Stimulated activated effector memory CD8-positive, alpha-beta T cell treated with anti-CD3 and anti-CD28 coated beads, Interleukin-12 subunit alpha, Interleukin-12 subunit beta, amount 100 ng/mL, for 72 hours (primary cell): ENCODE measurements around the gene PSMD1.
"Not testable (repeated sequence)": the region's sequence is repeated elsewhere in the genome, so short reads cannot be mapped to it uniquely, and the experiment has no call there.

Experiments used
- ATAC-seq: fragments of 150-1000 bp; cut with Tn5 transposase; 2 replicates; pipeline ENCODE4 v1.10.0; 2021
- DNase-seq, 2 donors: peaks; one replicate each; pipeline ENCODE4 v3.0.0; 2021 to 2022; ENCODE audit warnings: low spot score in 2 of 2
- H3K27ac Mint-ChIP-seq: one replicate; pipeline ENCODE4 v1.8.0; 2022; ENCODE audit warnings: mild to moderate bottlenecking, mixed read lengths
- H3K36me3 Mint-ChIP-seq: one replicate; pipeline ENCODE4 v1.8.0; 2022; ENCODE audit warnings: mild to moderate bottlenecking, mixed read lengths
- H3K4me1 Mint-ChIP-seq: one replicate; pipeline ENCODE4 v1.8.0; 2022; ENCODE audit warnings: mixed read lengths
- H3K4me3 Mint-ChIP-seq: one replicate; pipeline ENCODE4 v1.8.0; 2022; ENCODE audit warnings: mild to moderate bottlenecking, mixed read lengths
- H3K9me3 Mint-ChIP-seq: one replicate; pipeline ENCODE4 v1.8.0; 2022; ENCODE audit warnings: mixed read lengths

Gene PSMD1

DNA sequence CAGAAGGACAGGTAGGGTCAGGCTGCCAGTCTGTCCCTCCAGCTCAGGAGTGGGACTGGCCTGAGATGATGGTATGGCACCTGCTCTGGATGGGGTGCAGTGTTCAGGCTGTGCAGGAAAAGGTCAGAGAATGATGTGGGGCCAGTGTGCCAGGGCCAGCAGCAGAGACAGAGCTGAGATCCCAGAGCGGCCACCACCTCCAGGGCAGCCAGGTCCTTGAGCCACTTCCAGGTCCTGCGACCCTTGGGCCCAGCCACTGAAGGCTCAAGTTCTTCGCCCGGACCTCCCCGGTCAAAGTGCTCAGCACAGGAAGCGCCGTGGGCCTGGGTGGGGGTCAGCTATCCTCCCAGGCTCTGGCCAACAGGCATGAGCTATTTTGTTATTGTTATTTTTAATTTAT lies 129.7 kb downstream of the PSMD1 start:
- H3K36me3 Mint-ChIP-seq, result no peaks in the 10 kb centered on the region
- peaks cover 4% of the 10 kb centered on the region for H3K4me1 Mint-ChIP-seq
- no peak for ATAC-seq
- H3K4me3 Mint-ChIP-seq, result no peak overlapping the region
- no peak overlapping the region for H3K27ac Mint-ChIP-seq
- no peaks in the 10 kb centered on the region for H3K9me3 Mint-ChIP-seq
- no peak for DNase-seq

DNA sequence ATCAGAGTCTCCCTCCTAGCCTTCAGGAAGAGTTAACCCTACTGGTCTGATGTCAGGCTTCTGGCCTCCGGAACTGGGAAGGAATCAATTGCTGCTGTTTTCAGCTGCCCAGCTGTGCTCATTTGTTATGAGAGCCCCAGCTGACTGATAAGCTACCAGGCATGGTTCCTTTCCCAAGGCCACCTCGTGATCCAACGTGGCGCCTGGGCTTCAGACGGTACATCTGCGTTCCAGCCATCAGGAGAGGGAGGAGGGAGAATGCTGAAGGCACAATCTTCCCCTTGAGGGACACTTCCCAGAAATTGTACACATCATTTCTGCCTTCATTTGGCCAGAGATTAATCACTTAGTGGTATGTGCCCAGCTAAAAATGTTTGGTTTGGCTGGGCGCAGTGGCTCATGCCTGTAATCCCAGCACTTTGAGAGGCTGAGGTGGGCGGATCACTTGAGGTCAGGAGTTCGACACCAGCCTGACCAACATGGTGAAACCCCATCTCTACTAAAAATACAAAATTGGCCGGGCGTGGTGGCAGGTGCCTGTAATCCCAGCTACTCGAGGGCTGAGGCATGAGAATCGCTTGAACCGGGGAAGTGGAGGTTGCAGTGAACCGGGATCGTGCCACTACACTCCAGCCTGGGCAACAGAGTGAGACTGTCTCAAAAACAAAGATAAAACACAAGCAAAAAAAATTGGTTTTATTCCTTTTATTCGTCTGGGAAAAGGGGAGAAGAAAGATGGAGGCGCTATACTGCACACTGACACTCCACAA lies 131.3 kb downstream of the PSMD1 start:
- Mint-ChIP-seq H3K27ac (no peak overlapping the region), H3K36me3 (no peaks in the 10 kb centered on the region), H3K4me3 (no peak overlapping the region), H3K4me1 (peaks cover 4% of the 10 kb centered on the region), H3K9me3 (no peaks in the 10 kb centered on the region)
- DNase-seq (no peak), ATAC-seq (no peak)

DNA sequence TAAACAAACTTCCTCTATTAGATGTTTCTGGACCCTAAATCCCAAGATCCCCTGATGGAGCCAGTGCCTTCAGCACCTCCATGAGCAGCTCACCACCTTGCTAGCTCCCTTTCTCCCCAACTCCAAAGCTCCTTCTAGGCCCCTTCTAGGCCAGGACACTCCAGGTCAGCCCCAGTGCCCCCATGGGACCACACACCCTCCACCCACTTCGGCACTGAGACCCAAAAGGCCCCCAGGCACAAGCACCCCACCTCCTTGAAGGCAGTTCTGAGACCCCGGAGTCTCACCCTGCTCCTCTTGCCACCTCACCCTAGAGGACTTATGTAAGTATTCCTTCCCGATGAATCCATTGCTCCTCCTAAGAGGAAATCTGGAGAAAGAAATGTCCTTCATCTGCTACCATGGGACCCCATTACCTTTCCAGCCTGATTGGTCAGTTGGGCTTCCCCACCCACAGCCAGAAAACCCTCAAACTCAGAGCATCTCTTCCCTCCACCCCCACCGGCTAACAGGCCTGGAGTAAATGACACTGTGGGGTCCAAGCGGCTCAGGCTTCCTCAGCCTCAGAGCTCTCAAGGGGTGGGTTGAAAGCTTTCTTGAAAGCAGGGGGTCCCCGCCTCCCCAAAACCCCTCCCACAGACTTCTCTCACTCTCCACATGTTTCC lies 132.0 kb downstream of the PSMD1 start:
- Mint-ChIP-seq H3K4me3 (no peak overlapping the region), H3K36me3 (no peaks in the 10 kb centered on the region), H3K9me3 (no peaks in the 10 kb centered on the region), H3K27ac (no peak overlapping the region), H3K4me1 (peaks cover 4% of the 10 kb centered on the region)
- DNase-seq, result no peak
- no peak for ATAC-seq

DNA sequence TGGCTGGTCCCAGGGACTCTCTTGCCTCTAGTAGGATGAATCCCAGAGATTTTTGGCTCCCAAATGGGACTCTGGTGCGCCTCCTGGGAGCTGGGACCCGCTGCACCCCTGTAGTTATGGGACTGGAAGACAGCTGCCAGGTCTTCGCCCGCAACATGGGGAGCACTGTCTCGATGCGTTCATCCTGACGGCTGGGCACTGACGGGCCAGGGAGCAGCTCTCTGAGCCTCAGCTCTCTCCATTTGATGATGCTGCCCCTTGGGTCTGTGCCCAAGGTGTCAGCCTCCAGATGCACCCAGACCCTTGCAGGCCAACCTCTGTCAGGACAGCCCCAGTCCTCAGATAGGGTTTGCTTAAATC lies 132.5 kb downstream of the PSMD1 start:
- no peak for DNase-seq
- no peaks in the 10 kb centered on the region for H3K36me3 Mint-ChIP-seq

DNA sequence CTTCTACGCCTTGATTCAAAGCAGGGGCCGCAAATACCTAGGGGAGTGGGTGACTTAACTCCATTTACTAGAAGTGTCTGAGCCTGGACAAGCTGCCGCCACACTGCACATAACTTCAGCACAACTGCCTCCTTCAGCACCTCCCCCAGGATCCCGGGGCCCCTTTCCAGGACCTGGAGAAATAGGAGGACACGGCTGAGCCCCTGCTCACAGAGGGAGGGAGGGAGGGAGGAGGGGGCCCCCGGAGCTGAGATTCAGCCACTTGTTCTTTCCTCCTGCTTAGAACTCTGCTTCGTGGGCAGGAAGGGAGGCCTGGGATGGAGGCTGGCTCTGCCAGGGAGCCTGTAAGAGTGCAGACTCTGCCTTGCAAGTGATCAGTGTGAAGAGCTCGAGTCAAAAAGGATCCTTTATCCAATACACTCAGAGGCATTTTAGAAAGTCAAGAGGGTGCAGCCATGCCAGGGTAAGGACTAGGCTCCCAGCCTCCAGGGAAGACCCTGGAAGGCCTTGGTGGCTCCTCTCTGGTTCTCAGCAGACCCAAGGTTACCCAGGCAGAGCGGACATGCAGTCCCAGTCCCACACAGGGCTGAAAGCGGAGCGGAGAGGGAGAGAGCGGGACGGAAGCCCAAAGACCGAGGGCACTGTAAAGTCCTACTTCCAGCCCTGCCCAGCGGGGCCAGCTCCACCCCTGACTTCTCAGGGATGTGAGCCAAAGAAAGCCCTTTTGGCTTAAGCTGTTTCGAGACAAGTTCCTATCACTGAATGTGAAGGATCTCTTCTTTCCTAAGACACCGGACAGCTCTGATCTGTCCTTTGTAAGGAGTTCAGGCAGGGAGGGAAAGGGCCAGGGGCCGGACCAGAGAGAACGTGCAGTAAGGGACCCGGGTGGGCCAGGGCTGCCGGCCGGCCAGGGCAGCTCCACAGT lies 133.2 kb downstream of the PSMD1 start:
- H3K4me1 Mint-ChIP-seq, result peaks cover 4% of the 10 kb centered on the region
- no peaks in the 10 kb centered on the region for H3K9me3 Mint-ChIP-seq
- DNase-seq (no peak), ATAC-seq (no peak)
- no peak overlapping the region for H3K27ac Mint-ChIP-seq
- H3K36me3 Mint-ChIP-seq, result no peaks in the 10 kb centered on the region
- H3K4me3 Mint-ChIP-seq, result no peak overlapping the region

More for the DNA sequence above, 132.5 kb downstream of the PSMD1 start:
- Mint-ChIP-seq H3K9me3 (no peaks in the 10 kb centered on the region), H3K4me1 (peaks cover 4% of the 10 kb centered on the region), H3K27ac (no peak overlapping the region), H3K4me3 (no peak overlapping the region)
- ATAC-seq, result no peak

DNA sequence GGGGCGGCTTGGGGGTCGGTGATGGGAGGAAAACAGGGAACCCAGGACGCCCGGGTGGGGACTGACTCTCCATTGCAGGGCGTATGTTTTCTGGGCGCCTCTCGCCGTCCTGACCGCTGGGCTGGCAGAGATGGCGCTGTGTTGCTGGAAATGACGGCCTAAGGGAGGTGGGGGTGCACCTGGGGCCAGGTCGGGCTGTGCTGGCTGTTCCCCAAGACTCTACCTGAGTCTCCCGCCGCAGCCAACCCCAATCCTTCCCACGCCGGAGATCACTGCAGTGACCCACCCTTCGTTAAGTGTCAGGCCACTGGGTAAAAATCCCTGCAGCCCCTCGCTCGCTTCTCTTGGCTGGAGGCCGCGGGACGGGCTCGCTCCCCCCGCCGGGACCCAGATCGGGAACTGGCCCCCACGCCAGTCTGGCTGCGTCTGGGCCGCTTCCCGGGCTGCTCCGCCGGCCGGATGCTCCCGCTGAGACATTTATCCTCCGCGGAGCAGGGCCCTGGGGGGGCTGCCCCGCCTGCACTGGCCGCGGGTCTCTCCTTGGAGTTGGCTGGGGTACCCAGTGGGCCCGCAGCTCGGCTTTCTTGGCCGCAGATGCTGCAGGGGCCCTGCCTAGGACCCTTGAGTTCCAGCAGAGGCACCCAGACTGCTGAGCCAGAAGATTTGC lies 134.0 kb downstream of the PSMD1 start:
- DNase-seq (no peak), ATAC-seq (no peak)
- Mint-ChIP-seq H3K9me3 (no peaks in the 10 kb centered on the region), H3K27ac (no peak overlapping the region), H3K4me3 (no peak overlapping the region), H3K4me1 (peaks cover 4% of the 10 kb centered on the region), H3K36me3 (no peaks in the 10 kb centered on the region)

DNA sequence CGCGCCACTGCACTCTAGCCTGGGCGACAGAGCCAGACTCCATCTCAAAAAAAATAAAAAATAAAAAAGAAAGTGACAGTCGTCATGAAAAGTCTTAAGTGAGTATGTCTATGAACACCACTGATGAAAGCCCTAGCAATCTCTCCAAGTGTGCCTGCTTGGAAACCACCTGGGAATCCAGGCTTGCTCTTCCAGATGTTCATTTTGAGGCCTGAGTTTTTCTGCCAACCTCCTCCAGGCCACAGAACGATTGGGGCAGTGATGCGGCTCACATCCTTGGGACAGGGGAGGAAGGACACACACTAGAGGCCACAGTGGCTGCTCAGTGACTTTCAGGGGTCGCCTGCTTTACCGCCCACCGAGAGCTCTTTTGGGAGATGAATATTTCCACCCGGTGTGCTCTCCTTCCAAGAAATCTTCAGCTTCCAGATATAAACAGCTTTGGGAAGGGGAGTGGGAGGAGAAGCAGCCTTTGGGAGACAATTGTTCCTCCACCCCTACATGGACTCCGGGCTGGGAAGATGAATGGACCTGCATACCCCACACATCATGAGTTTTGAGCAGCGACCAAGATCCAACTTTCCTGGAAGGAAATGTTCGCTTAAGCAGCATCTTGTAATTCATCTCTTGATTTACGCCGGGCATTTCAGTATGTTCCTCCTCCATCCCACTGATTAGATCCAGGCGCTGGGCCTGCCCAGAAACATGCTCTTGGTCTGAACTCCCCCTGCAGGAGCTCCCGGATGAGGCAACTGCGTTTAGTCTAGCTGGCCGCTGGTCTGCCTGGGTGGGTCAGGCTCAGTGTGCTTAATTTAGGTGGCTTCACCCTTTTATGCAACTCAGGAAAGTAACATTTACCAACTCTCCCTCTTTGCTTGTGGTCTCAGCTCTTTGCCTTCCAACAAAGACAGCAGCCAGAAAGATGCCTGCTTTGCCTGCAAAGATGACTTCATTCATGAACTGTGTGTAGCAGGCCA lies 135.5 kb downstream of the PSMD1 start:
- no peak overlapping the region for H3K4me3 Mint-ChIP-seq
- DNase-seq (no peak), ATAC-seq (no peak)
- no peaks in the 10 kb centered on the region for H3K9me3 Mint-ChIP-seq
- H3K4me1 Mint-ChIP-seq, result peaks cover 4% of the 10 kb centered on the region
- no peak overlapping the region for H3K27ac Mint-ChIP-seq
- H3K36me3 Mint-ChIP-seq, result no peaks in the 10 kb centered on the region

DNA sequence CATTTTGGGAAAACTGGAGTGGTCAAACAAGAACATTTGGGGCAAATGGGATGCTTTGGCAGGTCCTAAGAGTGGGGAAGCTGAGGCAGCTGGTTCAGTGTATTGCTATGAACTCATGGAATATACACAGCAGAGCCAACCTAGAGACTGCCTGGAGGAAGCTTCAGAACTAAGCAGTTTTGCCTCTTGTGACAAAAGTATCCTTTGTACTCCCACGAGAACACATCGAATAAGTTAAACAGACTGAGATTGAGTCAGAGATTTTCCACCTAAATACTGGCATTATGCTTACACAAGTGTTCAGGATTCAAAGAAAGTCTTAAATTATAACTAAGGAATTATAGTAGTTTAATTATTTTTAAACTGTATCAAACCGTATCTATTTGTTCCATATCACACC lies 136.5 kb downstream of the PSMD1 start:
- H3K4me1 Mint-ChIP-seq, result peaks cover 11% of the 10 kb centered on the region
- H3K36me3 Mint-ChIP-seq, result no peaks in the 10 kb centered on the region
- no peak for DNase-seq

DNA sequence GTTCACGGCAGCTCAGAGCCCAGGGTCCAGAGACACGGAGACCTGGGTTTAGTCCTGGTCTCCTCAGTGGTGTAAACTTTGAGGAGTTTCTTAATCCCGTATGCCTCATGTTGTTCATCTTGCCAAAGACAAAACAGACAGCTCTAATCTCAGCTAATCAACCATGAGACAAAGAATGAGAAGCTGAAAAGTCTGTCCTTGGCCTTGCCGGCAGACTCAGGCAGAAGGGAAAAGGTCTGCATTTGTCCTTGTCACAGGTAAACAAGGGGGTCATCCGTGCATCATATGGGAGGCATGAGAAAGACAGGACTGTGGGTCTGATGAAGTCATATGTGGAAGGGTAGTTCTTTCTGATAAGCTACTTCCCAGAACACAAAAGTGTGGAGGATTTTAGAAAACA lies 139.9 kb downstream of the PSMD1 start:
- peaks cover 23% of the 10 kb centered on the region for H3K4me1 Mint-ChIP-seq
- no peak for DNase-seq
- no peak for ATAC-seq
- H3K9me3 Mint-ChIP-seq, result no peaks in the 10 kb centered on the region
- H3K36me3 Mint-ChIP-seq, result no peaks in the 10 kb centered on the region
- no peak overlapping the region for H3K27ac Mint-ChIP-seq
- H3K4me3 Mint-ChIP-seq, result peak overlapping the region; percentile 4

More for the DNA sequence above, 136.5 kb downstream of the PSMD1 start:
- Mint-ChIP-seq H3K27ac (no peak overlapping the region), H3K4me3 (no peak overlapping the region), H3K9me3 (no peaks in the 10 kb centered on the region)
- no peak for ATAC-seq

DNA sequence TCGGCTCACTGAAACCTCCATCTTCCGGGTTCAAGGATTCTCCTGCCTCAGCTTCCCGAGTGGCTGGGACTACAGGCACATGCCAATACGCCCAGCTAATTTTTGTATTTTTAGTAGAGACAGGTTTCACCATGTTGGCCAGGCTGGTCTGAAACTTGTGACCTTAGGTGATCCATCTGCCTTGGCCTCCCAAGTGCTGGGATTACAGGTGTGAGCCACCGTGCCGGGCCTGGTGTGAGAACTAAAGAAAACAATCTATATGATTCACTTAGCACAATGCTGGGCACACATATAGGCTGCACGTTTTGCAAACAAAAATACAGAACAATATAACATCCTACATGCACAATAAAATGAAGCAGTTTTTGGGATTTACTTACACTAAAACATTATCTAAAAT lies 140.5 kb downstream of the PSMD1 start:
- not testable (repeated sequence) for H3K27ac Mint-ChIP-seq, DNase-seq, H3K36me3 Mint-ChIP-seq, H3K9me3 Mint-ChIP-seq, ATAC-seq
- Mint-ChIP-seq H3K4me1 (peaks cover 24% of the 10 kb centered on the region), H3K4me3 (peak overlapping the region; percentile 80)

DNA sequence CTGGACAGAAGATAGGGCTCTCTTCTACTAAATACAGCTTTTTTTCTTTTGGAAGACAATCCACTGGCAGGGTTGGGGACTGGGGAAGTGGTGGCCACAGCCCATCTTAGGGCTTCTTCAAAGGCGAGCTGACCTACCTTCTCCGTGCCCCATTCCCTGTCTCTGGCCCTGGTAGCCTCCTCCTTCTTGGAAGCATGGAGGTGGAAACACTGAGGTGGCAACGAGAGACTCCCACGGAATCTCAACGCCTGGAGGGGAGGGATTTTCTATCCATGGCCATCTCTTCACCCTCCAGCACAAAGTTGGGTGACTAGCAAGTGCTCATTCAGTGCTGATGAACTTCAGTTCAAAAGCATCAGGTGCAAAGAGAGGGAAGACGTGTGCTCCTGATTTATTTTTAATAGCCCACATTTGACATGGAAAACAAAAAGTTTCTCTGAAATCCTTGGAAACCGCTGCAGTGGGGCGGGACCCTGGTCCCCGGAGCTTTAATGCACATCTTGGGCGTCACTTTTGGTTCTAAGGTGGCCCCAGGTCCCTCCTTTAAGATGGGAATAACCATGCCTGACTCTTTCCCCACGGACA lies 141.1 kb downstream of the PSMD1 start:
- no peaks in the 10 kb centered on the region for H3K36me3 Mint-ChIP-seq
- H3K4me3 Mint-ChIP-seq, result peak overlapping the region; percentile 80
- ATAC-seq (no peak), DNase-seq (no peak)
- H3K27ac Mint-ChIP-seq, result peak overlapping the region; percentile 81
- peaks cover 24% of the 10 kb centered on the region for H3K4me1 Mint-ChIP-seq
- no peaks in the 10 kb centered on the region for H3K9me3 Mint-ChIP-seq

DNA sequence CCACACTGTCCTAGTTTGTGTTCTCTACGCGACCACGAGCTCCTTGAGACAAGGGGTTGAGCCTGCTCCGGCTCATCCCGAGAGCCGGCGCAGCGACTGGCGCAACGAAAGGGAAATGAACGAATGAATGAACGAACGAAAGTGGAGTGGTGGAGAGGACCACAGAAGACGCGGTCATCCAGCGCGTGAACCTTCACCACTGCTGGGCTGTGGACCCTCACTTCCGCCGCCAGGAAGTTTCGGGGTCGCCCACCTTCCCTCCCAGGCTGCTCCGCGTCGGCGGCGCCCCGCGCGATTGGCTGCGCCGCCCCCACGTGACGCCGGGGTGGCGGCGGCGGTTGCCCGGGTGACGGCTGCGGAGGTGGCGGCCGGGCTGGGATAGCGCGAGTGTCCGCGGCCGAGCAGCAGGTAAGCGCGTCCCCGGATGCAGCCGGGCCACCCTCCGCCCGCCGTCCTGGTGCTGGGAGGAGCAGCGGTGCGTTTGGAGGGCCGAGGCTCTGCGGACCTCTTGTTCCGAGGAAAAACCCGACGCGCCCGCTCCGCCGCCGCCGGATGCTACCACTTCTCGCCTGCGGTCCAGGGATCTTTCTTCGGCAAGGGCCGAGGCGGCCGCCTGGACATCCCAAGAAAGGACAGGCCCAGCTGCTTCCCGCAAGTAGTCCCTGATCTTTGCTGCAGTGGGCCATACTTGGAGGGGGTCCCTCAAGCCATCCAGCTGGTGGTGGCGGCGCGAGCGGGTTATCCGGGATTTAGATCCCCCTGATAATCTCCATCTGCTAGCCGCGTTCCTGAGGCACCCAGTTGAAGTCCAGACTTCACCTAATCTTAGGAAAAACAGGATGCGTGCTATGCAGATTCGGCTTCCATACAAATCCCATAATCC lies 141.9 kb downstream of the PSMD1 start, which contains the start of gene ARMC9:
ARMC9 (plus strand) TSS at position 341 of the 883 bp plus-strand sequence. CDS start 7,608 bp downstream, outside the sequence.
- Mint-ChIP-seq H3K27ac (peak within 1 kb of the TSS; percentile 81), H3K36me3 (no peaks in the 10 kb centered on the region), H3K4me1 (peaks cover 24% of the 10 kb centered on the region), H3K9me3 (no peaks in the 10 kb centered on the region), H3K4me3 (peak within 1 kb of the TSS; percentile 80)
- ATAC-seq, result peak; percentile 94
- peak; percentile 77 to 89 for DNase-seq

DNA sequence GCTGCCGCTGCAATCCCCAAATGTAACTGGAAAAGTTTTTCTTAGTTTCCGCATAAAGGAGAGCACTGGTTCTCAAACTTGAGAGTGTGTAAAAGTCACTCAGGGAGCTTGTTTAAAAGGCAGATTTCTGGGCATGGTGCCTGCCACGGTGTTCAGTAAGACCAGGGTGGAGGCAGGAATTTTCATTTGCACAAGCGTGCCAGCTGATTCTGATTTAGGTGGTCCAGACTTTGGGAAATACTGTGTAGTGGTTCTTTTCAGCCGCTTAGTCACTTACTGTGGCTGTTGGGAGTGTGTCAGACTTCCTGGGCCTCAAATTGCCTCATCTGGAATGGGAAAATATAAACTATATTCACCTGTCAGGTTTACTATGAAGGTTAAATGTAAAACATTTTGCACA lies 142.6 kb downstream of the PSMD1 start:
- no peaks in the 10 kb centered on the region for H3K9me3 Mint-ChIP-seq
- H3K4me3 Mint-ChIP-seq, result peak overlapping the region; percentile 80
- ATAC-seq, result no peak
- H3K27ac Mint-ChIP-seq, result peak overlapping the region; percentile 81
- no peaks in the 10 kb centered on the region for H3K36me3 Mint-ChIP-seq
- no peak for DNase-seq
- H3K4me1 Mint-ChIP-seq, result peaks cover 24% of the 10 kb centered on the region
